HS-27A (cell line): ENCODE measurements around the gene ARL6.

ENCODE experiments used
- DNase-seq: peaks from one replicate; pipeline ENCODE4 v3.0.0-alpha.2; 2012; ENCODE audit warnings: low read depth, missing footprints

ARL6 gene, protein sequence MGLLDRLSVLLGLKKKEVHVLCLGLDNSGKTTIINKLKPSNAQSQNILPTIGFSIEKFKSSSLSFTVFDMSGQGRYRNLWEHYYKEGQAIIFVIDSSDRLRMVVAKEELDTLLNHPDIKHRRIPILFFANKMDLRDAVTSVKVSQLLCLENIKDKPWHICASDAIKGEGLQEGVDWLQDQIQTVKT

DNA sequence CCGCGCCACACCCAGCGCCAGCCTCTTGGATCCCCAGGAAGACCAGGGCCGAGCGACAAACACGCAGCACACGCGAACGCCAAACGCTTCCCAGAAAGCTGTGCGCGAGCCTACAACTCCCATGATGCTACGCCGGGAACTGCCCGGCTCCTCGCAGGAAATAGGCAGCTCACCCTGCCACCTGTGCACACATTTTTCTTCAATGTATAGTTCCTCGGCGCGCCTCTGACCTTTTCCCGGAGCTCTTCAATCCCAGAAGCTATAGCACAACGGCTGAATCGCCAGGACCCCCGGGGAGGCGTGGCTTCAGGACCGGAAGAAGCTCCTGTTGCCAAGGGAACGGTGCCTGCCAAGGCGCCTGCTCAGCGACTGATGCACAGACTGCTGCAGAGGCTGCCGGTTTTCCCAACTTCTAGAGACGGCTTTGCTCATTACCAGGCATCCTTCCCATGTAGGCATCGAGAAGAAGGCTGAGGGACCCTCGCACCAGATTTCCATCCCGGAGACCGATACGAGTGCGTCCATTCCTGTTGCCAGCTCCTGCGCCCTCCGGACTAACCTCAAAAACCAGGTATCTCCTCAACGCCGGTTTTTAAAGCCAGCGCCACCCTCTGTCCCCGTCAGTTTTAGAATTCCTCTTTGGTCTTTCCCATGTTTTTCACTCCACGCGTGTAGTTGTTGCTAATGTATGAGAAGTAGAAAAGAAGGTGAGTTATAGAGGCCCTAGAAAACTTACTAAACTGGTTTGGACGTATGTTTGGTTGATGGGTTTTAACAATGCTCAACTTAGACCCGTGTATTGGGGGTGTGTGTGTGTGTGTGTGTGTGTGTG is at the start of gene ARL6:
ARL6 (plus strand) TSS at position 352 of the 832 bp plus-strand sequence. CDS start 3,350 bp downstream, outside the sequence.
- DNase-seq: peak; percentile 72

- peak; percentile 58 for DNase-seq
Measured at GRCh38 chr3:97719156-97719821, 45.3 kb upstream of the ARL6 start.

DNA sequence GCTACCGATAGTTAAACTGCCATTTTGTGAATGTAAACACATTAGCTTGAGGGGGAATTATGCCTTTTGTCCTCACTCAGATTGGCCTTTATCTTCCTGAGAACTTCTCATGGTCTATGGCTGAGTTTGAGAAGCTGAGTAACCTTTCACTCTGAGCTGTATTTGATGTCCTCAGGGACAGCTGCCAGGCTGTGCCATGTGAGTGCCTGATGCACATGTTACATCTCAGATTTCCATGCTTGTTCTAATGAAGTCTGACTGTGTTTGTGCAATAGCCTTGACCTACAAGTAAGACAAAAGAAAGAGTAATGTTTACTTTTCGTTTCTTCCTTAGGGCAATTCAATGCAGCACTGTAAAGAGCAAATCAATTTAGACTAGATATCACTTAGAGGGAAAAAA is 44.1 kb upstream of the ARL6 start:
- no peak for DNase-seq

- no peak for DNase-seq
Measured at GRCh38 chr3:97721446-97721845, 43.1 kb upstream of the ARL6 start.

- no peak for DNase-seq
Measured at GRCh38 chr3:97736928-97737327, 27.6 kb upstream of the ARL6 start.

DNA sequence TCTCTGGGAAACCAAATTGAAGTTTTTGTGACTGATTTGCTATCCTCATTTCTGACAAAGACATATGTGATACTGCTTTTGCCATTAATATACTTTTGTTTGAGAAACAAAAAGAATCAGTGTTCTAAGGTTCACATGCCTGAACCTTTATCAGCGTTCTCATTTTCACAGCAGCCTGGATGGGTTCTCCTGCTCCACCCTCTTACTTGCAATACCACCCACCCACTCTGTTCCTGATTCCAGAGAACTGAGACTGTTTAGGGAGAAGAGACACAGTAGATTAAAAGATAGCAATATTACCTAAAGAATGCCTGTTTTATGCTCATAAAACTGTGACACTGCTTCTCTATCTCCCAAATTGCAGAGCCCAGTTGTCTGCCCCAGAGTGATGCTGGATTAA is 25.8 kb upstream of the ARL6 start:
- no peak for DNase-seq

GRCh38 chr3:97742036-97742435 is 22.5 kb upstream of the ARL6 start:
- no peak for DNase-seq

DNA sequence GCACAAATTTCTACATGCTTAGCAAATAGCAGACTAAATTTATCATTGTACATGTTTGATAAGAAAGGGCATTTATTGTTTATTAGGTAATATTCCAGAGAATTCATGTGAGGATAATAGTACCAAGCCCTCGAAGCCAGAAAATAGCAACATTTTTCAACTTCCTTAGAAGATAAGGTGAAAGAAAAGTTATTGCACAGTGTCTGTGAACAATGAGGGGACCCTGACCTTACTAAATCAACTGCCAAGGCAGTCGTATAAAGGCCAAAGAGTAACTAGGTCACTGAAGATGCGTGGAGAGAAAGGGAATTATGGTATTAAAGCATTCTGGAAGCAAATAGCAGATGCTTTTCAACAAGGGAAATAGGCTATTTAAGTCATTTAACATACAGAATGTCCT is 20.3 kb upstream of the ARL6 start:
- no peak for DNase-seq

- DNase-seq: no peak
Measured at GRCh38 chr3:97763586-97764406, 762 bp upstream of the ARL6 start.

DNA sequence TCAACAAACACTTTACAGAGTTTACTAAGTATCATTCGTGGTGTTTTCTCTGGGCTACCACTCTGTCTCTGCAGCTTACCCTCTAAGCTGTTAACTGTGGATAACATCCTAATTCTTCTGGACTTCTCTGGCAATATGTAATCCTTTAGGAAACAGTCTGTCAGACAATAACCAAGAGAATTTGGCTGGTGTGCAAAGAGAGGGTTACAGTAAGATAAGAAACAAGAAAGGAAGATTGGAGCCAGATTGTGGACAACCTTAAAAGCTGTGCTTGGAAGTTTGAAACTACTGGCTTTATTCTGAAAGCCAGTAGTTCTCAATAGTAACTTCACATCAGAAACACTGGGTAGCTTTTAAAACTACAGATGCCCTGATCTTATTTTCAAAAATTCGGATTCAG is 778 bp downstream of the ARL6 start:
- DNase-seq: no peak

DNA sequence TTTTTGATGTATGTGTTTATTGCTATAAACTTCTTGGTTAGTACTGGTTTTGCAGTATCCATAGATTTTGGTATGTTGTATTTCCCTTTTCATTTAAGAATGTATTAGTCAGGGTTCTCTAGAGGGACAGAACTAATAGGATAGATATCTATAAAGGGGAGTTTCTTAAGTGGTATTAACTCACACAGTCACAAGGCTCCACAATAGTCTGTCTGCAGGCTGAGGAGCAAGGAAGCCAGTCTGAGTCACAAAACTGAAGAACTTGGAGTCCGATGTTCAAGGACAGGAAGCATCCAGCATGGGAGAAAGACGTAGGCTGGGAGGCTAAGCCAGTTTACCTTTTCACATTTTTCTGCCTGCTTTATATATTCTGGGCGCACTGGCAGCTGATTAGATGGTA is 8.4 kb downstream of the ARL6 start:
- DNase-seq: no peak

DNA sequence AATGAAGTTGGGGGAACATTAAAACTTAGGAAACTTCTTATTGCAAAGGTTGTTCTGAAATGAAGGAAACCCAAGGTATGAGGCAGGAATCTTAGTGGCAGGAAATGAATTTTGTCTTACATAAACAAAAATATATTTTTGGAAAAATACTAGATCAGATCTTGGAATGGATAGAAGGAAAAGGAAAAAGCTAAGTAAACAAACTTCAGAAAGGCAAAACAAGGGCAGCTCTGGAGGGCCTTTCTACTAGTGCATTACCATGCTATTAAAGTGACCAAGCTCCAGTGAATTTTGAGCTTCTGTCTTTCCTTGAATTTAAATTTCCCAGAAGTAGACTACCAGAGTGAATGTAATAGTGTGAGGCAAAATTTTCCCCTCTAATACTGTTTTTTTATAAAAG is 13.6 kb downstream of the ARL6 start:
- no peak for DNase-seq

- peak; percentile 39 for DNase-seq
Measured at GRCh38 chr3:97793420-97794019, 29.0 kb downstream of the ARL6 start.

DNA sequence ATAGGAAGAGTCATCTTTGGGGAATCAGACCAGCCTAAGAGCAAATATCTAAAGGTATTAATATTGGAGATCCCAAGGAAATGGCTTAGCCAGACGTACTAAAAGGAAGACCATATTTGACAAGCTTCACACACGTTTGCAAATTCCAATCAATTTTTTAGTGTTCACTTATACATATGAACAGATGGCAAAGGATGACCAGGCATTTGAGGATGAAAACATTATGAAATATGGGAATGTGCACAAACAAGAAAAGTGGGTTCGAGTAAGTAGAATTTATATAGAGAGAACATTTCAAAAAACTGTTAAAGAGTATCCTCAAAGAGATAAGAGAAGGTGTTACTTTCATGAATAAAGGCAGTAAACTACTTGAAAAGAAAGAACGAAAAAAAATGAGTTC is 31.4 kb downstream of the ARL6 start:
- DNase-seq: no peak

GRCh38 chr3:97804471-97804870 is 39.9 kb downstream of the ARL6 start:
- DNase-seq: no peak

GRCh38 chr3:97810779-97811390 is 46.3 kb downstream of the ARL6 start:
- DNase-seq: no peak

GRCh38 chr3:97815149-97815917 is 50.8 kb downstream of the ARL6 start:
- DNase-seq: no peak

DNA sequence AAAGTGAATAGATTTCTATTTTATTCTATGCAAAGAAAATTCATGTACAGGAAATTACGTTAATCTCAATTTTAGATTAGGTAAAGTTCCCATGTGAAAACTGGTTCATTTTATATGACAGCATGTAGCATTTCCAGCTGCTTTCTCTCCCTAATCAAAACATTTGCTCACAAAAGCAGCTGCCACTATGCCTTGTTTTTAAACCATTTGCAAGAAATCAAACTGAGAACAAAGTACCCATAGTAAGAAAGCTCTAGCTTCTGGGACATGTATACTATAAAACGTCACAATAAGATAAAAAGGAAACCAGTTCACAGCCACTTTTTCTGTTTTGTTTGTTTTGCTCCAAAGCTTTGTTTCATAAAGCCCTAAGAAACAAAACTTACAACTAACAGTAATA is 52.3 kb downstream of the ARL6 start:
- no peak for DNase-seq

- no peak for DNase-seq
Measured at GRCh38 chr3:97817965-97818364, 53.4 kb downstream of the ARL6 start.

DNA sequence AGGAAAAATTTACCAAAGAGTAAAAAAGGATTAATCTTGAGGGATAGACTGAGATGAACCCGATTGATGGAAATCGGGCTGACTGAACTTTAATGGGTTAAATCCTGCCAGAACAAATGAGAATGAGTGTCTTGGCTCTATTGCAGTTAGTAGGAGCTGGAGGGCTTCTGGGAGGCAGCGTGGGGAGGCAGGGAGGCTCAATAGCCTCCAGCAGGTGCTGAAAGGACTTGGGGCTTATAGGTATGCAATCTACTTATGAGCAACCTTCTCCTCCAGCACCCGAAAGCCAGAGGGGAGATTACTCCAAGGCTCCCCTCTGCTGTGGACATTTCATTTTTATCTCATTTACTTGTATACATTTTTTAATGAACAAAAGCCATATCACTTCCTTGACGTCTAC is 56.2 kb downstream of the ARL6 start:
- no peak for DNase-seq
